GM21529 (cell line): ENCODE measurements around the gene TEX36.
"Not testable (repeated sequence)": the region's sequence is repeated elsewhere in the genome, so short reads cannot be mapped to it uniquely, and the experiment has no call there.

Experiments
- ATAC-seq: cut with Tn5 transposase; IDR thresholded peaks from one replicate; pipeline ENCODE4 v1.9.1; 2021; ENCODE audit not compliant: unreplicated experiment

Gene TEX36

DNA sequence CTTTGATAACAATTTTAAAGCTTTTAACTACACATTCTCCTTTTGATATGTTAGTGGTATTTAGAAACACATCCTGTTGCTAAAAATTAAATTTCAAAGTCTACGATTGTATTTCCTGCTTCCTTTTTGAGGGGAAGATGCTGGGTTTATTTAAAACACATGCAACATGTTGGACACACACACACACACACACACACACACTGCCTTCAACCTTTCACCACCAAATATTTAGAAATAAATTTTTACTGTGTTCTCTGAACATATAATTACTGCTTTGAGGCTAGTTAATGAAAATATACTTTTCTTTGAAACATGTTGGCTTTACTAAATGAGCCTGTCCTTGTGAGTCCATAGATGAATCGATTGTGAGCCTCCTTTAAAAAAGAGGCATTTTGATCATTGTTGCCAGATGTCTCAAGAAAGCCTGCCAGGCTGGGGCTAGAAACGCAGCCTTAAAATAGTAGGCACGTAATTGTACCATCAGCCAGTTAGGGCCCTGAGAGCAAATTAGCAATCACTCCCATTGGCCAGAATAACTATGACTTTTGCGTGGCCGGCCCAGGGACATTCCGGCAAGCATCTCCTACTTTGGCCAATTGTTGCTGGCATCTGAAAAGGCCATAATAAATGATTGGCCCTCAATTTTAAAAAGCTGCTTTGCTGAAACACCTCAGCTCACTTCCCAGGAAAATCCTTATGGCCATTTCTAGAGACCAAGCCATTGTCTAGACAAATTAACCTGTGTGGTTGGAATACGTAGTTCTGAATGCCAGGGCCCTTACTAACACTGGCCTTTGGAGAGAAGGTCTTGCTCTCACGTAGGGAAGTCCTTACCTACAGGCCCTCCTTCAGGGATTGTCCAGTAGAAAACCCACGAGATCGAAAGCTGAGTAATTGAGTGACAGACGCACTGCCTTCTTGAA, 9.9 kb upstream of the TEX36 start:
- no peak for ATAC-seq

DNA sequence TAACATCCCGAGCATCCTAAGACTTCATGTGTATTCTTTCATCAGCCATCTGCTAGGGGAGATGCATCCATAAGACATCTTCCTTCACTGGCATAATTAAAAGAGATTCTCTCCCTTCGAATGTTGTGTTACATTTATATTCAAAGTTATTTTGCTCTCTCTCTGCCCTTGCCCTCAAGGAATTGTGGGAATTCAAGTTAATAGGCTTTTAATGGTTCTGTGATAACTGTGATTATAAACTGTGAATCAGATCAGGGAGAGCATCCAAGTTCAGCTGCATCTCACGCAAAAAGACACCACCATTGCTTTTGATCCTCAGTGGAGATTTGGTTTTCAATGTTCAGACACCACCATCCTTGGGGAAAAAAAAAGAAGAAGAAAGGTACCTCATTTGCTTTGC, 9.2 kb upstream of the TEX36 start:
- ATAC-seq, result no peak

DNA sequence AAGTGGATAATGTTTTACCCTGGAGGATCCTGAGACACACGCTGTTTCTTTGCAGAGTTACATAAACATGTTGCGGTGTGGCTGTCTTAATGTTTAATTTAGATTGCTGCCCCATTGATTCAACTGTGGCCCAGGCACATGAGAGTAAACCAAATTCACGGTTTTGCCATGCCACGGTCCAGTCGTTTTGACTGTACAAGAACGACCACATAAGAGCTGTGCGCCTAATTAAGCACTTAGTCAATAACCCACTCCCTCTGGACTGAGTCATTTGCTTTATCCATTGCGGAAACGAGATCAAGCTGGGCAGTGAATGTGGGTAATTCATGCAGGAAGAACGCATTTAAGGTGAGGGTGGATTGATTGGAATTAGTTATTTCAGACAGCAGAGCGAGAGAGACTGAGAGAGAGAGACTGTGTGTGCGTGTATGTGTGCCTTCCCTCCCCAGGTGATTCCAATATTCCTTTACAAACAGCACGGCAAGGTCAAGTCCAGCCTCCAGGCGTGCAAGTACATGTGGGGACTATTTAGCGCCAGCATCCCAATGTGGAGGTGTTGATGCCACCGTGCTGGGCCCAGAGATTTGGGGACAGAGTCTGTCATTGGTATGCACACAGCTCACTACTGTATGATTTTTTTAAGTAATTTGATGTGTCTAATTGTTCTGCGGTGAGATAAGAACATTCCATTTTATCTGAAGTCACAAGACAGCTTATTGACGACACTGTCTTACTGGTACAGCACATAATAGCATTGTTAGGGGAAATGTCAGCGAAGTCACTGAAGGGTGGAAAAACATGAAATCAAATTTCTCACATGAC, 8.4 kb upstream of the TEX36 start:
- no peak for ATAC-seq

DNA sequence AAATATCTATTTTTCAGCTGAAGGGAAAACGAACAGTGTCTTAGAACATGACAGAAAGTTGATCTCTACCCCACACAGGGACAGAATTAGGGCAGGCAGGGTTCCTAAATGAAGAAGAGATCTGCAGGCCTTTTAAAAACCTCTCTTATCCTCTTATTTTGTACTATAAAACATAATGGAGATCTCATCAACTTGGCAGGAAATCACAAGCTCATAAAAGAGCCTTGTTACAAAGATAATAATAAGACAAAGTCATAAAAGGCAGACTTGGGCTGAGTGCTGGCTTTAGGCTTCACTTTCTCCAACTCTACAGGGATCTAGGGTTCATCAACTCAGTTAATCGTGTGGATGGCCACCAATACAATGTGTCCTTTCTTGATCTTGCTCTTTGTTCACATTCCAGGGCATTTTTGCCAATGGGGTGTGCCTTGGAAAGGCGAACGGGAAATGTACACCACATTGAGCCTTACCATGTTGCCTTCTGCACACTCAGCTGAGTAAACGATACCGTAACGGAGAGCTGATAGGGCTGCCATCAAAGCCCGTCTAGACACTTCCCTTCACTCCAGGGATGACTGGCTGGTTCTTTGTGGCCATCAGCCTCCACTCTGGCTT, 7.1 kb upstream of the TEX36 start:
- ATAC-seq, result no peak

DNA sequence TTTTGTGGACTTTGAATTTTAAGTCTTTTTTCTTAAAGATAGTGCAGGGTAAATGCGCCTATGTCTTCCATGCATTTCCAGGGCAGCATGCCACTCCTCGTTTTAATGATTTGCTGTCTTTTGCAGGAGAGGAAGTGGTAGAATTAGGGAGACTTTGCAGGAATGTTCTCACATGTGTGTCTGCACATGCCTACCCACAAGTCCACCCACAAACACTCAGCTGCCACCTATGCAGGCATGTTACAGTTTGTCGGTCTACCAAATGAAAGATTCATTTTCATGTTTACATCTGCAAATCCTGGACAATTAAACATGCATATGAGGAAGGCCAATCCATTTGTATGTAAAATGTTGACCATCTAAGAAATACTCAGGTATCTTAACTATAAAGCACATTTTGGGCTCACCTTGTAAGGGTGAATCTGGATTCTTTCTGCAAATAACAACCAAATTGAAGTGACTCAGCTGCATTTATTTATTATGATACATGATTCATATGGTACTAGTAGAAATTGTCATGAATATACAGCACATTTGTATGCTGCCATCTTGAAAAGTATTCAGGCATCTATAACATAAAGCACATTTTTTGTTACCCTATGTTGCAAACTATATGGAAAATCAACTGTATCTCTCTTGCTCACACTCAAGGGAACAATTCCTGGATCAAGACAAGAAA, 4.7 kb upstream of the TEX36 start:
- ATAC-seq, result no peak

DNA sequence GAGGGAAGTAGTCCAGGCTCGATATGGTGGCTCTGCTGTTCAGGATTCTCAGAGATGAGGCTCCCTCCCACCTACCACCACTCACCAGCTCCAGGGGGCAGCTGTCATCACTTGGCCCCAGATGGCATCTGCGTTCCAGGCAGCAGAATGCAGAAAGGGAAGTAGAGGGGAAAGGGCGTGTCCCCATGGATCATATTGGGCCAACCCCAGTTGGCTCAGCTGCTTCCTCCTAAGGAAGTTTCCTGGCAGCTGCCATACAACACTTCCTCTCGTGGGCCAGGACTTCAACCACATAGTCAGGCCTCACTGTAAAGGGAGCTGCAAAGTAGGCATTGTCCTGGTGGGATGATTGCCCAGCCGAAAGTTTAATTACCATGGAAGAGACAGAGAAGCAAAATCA, 1.6 kb upstream of the TEX36 start:
- no peak for ATAC-seq

DNA sequence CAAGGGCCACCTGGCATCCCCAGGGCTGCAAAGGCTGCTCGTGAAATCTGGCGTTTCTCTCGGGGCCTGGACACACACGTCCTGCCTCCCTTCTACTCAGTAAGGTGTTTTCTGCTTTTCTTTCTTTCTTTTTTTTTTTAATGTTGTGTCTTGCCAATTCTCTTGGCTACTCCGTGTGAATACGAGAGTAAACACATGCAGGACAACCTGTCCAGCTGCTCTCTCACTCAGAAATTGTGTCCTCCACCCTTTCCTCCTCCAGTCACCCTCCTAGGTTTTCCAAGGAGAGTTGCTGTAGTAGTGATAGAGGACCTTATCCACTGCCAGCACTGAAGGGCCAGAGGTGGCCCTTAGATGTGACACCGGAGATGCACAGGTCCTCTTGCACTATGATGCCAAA, 858 bp upstream of the TEX36 start:
- no peak for ATAC-seq

DNA sequence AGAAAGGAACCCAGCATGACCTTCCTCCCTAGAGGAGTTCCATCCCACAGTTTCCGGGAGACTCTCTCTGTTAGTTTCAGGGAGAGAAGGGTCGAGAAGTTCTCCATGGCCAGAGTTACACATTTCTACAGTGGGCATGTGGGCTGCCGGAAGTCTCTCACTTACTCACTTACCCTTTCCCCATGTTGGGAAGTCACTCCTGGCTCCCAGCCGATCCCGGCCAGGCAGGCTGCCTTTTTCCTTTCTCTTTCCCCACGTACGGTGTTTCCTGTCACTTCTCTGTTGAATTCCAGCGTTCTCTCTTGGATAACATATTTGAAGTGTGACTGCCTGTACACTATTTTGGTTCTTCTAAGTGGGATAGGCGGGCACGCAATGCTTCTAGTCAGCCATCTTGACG, 3.5 kb downstream of the TEX36 start:
- no peak for ATAC-seq

DNA sequence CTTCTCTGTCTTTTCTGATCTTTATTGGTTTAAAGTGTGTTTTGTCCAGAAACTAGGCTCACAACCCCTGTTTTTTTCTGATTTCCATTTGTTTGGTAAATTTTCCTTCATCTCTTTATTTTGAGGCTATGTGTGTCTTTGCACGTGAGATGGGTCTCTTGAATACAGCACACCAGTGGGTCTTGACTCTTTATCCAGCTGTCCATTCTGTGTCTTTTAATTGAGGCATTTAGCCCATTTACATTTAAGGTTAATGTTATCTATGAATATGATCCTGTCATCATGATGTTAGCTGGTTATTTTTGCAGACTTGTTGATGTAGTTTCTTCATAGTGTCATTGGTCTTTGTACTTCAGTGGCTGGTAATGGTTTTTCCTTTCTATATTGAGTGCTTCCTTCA, 10.1 kb downstream of the TEX36 start:
- ATAC-seq, result no peak

DNA sequence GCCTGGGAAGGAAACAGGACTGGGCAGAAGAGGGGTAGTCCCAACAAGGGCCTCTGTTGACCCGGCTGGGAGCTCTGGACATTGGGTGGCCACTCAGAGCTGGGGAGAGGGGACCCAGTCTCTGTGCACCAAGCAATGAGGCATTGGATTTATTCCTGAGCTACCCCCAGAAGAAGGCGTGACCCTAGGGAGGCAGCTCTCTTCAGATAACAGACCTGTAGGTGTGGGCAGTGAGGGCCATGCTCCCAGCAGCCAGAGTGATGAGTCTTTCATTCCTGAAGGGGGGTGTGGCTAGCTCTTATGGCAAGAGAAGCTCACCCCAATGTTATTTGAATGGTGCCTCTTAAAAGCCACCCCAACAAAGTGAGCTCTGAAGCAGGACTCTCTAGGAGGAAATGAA, 20.4 kb downstream of the TEX36 start:
- no peak for ATAC-seq

DNA sequence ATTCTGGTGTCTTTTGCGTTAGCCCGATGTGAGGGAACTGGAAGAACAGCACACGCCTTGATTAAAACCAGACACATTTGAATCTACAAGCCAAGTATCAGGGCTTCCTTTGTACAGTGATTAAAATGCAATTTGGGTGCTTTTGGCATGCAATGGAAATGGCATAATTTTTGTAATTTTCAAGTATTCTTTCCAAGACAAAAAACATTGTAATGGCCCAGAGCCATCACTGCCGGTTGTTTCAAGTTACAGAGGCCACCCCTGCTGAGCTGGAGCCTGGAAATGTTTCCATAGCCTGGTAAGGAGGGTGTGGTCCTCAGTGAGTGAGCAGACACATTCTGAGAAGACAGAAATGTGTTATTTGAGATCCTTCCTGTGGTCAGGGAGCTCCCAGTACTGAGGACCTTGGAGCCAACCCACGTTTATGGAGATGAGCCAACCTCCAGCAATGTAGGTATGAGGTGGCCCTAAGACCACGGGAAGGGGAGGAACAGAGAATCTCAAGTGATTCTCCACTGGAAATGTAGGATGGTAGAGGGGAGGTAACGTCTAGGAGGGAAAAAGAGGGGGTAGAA, 20.9 kb downstream of the TEX36 start:
- no peak for ATAC-seq

DNA sequence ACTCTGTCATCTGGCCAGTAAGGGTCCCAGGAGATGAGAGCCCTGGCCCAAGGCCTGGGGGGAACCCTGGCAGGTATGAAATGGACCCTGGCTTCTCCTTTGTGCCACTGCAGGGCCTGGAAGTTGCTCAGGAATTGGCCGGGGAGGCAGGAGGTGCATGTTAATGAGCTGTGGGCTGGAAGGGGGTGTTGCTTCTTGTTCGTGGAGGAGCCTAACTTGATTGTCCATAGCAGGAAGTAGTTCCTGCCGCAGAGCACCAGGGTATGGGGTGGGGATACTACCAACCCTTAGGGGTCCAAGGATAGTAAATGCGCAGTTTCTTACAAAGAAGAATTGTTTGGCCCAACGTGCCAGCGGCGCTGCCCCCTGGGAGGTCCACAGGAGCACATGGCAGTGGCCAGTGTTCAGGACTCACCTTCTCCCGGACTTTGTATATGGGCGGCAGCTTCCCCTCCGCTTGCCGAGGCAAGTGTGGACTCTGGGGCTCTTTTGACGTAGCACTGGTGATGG, 21.5 kb downstream of the TEX36 start:
- ATAC-seq, result no peak

DNA sequence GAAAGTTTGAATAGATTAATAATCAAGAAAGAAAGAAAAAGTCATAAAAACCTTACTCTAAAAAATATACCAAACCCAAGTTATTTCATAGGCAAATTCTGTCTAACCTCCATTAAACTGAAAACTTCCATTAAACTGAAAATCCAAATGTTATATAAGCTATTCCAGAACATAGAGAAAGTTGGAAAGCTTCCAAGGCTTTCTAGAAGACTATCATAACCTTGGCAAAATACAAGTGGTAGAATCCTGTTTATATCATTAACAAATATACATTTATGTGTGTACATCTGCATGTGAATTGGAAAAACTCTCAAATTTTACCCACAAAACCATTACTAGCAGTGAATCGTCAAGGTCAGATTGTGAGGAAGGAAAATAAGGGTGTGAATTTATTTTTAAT, 23.9 kb downstream of the TEX36 start:
- ATAC-seq, result no peak

DNA sequence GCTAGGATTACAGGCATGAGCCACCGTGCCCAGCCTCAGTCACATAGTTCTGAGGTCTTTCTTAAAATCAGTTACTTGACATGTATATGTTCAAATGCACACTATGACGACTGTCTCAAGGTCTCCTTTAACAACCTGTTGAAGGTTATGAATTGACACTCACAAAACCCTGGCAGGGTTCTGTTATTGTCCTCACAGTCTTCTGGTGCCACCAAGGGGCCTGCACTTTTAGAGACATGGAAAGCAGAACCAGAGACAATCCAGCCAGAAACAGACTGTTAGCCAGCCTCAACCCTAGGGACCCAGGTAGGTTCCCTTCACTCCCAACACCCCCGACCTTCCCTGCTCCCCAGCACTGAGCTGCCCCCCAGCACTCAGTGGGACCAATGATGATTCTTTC, 26.4 kb downstream of the TEX36 start:
- no peak for ATAC-seq

DNA sequence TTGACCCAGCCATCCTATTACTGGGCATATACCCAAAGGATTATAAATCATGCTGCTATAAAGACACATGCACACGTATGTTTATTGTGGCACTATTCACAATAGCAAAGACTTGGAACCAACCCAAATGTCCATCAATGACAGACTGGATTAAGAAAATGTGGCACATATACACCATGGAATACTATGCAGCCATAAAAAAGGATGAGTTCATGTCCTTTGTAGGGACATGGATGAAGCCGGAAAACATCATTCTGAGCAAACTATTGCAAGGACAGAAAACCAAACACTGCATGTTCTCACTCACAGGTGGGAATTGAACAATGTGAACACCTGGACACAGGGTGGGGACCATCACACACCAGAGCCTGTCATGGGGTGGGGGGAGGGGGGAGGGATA, 29.9 kb downstream of the TEX36 start:
- ATAC-seq, result not testable (repeated sequence)

DNA sequence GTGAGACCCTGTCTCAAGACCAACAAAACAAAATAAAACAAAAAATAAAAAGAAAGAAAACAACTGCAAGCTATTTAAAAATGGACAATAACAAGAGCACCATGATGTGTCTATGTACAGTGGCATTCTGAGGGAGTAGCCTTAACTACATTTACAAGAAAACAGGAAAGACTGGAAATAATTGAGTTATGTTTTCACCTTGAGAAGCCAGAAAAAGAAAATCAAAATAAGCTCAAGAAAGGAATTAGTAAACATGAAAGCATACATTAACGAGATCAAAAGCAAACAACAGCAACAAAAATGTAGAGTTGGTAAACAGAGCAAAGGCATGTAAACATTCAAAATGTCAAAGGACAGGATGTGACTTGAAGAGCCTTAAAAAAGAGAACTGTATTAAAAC, 36.7 kb downstream of the TEX36 start:
- ATAC-seq, result no peak

DNA sequence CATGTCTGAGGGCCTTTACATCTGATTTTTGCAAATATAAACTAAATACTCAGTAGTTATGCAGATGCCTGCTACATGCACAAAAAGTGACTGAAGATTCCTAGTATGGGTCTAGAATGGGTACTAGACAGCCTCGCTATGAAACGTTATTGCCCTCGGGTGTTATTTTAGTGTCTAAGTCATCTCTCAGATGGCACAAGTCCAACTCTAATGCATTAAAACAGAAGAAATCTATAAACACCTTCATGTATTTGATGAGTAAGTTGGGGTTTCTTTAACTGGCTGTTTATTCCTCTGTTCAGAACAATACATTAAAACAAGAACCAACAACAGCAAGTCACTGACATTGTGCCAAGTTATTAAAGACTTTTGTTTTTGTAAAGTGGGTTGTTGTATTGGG, 41.6 kb downstream of the TEX36 start:
- ATAC-seq, result no peak

DNA sequence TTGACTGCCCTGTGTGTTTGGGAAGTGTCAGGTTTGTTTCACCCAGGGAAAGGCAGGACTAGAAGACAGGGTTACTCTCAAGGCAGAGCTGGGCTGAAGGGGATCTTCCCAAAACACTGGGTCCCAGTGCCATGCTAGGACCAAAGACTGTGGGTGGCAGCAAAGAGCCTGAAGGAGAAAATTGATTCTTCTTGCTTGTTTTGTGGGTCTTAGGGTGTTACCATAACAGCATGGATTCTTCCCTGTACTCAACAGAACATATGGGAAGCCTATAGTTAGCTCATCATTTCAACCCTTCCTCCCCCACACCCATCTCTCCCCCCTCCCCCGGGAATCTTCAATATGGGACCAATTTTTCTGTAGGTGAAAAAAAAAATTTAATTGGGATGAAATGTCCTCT, 42.3 kb downstream of the TEX36 start:
- ATAC-seq, result no peak

DNA sequence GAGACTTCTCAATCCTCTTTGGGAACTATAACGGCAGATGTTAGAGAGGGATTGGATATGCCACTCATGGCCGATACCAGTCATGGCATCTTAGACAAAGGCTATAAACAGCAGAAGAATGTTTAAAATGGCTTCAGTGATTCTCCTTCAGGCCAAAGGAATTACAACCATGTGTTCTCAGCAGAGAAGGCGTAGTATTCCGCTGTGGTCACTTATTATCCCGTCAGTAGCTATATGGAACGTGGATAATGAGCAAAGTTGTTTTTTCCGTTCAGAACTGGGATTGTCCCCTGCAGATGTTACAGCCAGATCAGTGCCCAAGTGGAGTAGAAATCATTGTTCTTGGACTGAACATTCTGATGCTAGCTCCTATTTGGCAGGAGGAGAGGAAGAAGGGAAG, 43.1 kb downstream of the TEX36 start:
- ATAC-seq, result no peak

DNA sequence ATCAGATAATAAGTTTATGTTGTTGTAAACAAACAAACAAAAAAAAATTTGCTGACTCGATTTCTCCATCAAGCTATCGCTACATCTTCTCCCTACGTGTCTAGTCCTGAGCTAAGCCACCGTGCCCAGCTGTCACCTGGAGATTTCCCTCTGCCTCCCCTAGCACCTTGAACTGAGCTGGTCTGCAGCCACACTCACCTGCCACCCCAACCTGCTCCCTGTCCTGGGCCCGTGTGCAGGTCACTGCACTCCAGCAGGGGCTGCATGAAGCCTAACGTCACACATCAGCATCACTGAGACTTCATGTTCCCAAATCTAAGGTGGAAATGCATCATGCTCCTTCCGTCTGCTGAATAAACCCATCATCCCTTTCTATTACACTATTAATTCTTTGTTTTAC, 44.4 kb downstream of the TEX36 start:
- ATAC-seq, result no peak

DNA sequence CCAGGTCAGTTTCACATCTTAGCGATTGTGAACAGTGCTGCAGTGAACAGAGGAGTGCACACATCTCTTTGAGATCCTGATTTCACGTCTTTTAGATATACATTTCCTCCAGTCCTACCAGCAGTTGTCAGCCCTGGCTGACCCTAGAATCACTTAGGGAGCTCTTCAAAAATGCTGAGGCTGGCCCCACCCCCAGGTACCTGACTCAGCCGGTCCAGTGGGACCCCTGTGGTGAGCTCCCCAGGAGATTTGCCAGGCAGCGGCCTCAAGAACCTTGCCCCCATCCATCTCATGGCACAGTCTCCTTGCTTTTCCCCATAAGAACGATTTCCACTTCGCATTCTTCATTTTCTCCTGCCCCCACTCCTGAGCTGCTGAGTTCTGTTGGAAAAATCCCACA, 45.5 kb downstream of the TEX36 start:
- no peak for ATAC-seq
